NCI-H2196 treated with DMSO at 0.1 percent for 48 hours (cell line): ENCODE data around the gene HS6ST2.

Experiments
- DNase-seq: peaks from one replicate; lab custom pipeline; 2025; ENCODE audit not compliant: unreplicated experiment; lab: John Stamatoyannopoulos, UW

Gene HS6ST2

GRCh38 chrX:132807411-132808030 lies 150.9 kb downstream of the HS6ST2 start:
- DNase-seq: no peak

- no peak for DNase-seq
Measured at GRCh38 chrX:132802033-132802432, 156.4 kb downstream of the HS6ST2 start.

GRCh38 chrX:132795181-132795580 lies 163.2 kb downstream of the HS6ST2 start:
- DNase-seq: no peak

GRCh38 chrX:132791714-132792113 lies 166.7 kb downstream of the HS6ST2 start:
- DNase-seq: no peak

- no peak for DNase-seq
Measured at GRCh38 chrX:132790329-132790728, 168.1 kb downstream of the HS6ST2 start.

GRCh38 chrX:132786217-132786616 lies 172.2 kb downstream of the HS6ST2 start:
- DNase-seq: no peak

- no peak for DNase-seq
Measured at GRCh38 chrX:132778917-132779316, 179.5 kb downstream of the HS6ST2 start.

GRCh38 chrX:132776486-132777210 lies 181.8 kb downstream of the HS6ST2 start:
- no peak for DNase-seq

DNA sequence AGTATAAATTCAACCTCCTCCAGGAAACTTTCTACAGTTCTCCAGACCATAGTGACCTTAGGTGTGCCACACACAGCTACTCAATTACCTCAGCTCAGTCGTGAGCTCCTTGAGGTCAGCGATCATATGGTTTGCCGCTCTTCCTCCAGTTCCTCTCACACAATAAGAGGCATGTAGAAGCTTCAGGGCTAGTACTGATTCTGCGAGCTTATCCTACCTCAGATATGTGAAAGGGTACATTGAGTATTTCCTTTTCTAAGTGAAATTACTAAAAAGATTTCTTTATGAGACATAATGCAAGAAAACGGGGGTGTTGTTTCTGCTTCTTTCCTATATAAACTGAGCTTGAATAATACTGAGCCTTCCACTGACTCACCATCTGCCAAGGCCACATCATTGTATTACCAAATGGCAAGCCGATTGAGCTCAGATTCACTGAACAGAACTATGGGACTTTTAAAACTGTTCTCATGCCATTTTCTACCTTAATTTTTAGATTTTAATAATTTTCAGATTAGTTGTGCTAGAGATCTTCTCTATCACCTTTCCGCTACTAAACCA lies 183.1 kb downstream of the HS6ST2 start:
- no peak for DNase-seq

GRCh38 chrX:132774010-132774714 lies 184.3 kb downstream of the HS6ST2 start:
- no peak for DNase-seq

DNA sequence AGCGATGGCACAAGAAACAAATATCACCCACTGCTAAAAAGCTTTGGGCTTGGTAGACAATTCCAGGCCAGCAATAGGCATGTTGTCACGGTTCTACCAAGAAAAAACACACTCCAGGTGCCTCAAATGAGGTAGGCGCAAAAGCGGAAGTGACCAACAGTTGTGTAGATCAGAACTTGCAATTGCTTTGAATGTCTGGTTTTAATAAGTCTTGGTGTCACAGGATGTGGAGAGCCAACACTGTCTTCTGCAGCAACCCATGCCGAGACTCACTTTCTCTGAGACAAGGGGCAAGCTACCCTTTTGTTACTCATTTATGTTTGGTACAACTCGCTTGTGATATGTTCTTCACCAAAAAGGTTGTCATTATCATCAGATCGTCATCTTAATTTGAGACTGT lies 188.8 kb downstream of the HS6ST2 start:
- no peak for DNase-seq

DNA sequence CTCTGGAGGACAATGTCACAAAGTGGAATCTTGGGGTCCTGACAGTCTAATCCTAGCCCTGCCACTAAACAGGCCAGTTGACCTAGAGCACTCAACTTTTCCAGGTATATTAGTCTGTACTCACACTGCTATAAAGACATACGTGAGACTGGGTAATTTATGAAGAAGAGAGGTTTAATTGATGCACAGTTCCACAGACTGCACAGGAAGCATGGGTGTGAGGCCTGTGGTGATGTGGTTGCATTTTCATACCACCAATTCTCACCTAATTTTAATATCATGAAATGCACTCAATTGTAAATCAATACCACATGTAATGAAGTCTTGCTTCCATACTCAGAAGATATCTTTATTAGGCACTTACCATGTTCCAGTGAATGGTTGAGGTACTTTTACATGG lies 192.0 kb downstream of the HS6ST2 start:
- no peak for DNase-seq

DNA sequence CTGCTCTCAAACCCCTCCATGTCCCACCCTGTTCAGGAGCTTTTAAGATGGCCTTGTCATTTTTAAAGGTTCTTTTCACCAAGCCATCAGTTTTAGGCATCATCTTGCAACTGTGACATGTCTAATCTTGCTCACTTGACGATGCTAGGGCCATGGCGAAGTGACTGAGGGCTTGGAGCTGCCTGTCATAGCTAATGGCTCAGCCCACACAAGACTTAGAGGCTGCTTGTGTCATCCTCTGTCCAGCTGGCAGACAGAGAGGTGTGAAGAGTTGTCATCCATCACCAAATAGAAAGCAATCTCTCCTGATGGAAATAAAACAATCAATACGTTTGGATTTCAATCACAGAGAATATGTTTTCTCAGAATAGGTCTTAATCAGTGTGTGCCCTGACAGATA lies 194.9 kb downstream of the HS6ST2 start:
- no peak for DNase-seq

GRCh38 chrX:132758759-132759158 lies 199.7 kb downstream of the HS6ST2 start:
- no peak for DNase-seq

- no peak for DNase-seq
Measured at GRCh38 chrX:132757066-132757623, 201.3 kb downstream of the HS6ST2 start.

DNA sequence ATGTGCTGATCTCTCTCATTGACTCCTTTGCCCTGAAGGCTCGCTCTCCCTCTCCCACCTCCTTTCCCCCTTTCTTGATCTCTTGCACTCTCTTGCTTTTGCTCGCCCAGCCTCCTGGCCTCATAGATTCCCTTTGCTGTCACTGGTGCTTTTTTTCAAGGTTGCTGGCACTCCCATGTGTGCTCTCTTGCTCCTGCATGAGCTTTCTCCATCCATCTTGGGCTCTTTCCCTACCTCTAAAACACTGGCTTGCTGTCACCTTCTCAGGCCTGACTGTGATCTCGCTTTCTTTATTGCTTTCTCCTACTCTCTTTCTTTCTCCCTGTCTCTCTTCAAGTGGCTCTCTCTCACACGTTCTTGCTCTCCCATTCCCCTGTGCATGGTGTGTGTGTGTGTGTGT lies 202.0 kb downstream of the HS6ST2 start:
- DNase-seq: no peak

DNA sequence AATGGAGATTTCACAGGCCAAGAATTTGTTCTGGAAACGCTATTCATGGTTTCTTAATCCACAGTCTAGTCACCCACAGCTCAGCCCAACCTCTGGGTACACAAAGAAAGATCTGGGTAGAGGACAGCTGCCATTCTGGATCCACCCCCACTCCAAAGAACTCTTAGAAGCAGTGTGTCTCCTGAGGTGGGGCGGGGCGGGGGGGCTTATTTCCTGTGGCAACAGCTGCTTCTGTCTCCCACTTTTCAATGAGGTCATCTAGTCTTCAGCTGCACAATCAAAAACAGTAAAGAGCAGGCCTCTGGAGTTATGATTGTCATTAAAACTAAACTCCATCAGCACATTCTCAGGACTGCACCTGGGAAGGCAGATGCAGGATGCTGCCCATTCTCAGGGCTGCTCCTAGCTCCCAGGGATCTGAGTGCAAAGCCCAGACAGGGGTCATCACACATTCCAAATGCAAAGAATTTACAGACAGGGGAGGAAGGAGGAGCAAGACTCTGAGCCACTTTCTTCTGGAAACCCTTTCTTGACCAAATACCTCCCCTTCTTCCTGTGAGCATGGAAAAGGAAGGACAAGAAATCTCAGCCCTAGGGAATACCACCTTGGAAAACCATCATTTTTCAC lies 207.3 kb downstream of the HS6ST2 start:
- no peak for DNase-seq

DNA sequence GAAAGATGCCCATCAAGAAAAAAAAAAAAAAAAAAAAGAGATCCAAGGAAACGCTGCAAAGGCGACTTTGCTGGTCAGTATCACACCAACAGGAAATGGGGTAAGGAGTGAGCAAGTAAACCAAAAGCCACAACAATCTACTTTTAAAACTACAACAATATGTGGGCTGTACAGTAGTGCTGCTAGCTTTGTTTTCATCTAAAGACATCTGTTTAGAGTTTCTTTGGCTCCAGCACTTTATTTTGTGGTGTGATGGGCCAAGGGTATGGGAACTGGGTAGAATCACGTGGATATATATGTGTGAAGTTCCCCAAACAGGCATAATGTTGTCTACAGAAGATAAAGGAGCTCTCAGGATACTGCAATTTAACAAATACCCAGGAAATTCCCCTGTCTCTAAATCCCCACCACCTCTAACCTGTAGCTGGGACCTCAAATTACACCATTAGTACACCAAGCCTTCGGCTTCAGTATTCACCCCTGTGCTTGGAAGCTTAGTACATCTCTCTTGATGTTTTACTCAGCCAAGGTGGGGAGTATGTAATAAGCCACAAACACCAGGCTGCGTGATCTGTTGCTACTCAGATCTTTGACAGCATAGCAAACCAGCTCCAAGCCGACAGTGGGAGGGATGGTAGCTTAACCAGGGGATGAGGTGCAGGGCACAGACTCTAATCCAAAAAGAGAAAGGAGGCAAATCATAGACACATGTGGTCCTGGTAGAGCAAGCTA lies 207.9 kb downstream of the HS6ST2 start:
- no peak for DNase-seq

- no peak for DNase-seq
Measured at GRCh38 chrX:132749406-132749805, 209.0 kb downstream of the HS6ST2 start.

DNA sequence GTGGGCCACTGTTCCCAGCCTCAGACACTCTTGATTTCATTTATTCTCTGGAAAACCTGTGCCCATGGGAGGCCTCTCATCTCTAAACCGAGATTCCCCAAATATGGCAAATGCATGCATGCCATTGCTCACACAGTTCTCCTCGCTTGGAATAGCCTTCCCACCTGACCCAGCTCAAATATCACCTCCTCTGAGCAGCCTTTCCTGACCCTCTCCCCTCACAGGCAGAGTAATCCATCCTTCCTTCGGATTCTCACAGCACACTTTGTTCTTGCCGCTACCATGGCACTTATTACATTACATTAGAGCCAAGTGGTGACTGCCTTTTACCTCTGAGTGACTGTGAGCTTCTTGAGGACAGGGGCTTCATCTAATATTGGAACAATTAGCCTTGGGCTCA lies 209.5 kb downstream of the HS6ST2 start:
- no peak for DNase-seq
